Ovary (tissue), 3 donors: ENCODE results near the gene DOLPP1.

Experiments used
- EP300 ChIP-seq: sonication (generic); formaldehyde crosslinking; IDR thresholded peaks from one replicate; pipeline ENCODE4 v1.6.1; 2017; ENCODE audit warnings: antibody characterized with exemption
- POLR2A ChIP-seq: fragments of 450-650 bp; IDR thresholded peaks from one replicate; pipeline ENCODE4 v1.6.1; 2017; ENCODE audit warnings: antibody characterized with exemption, mild to moderate bottlenecking, moderate library complexity
- TF ChIP-seq, protein P1 (sequence below), 3 donors: fragments of 450-650 bp in 2 of 3; fragments of 200-600 bp in 1 of 3; IDR thresholded peaks; one replicate each; pipeline versions ENCODE4 v1.5.1 to v1.8.0; 2016 to 2022; ENCODE audit warnings: antibody characterized with exemption in 3 of 3, mild to moderate bottlenecking in 1 of 3
- donor health status: DM: no; HTN: no; CAD: no.

DNA sequence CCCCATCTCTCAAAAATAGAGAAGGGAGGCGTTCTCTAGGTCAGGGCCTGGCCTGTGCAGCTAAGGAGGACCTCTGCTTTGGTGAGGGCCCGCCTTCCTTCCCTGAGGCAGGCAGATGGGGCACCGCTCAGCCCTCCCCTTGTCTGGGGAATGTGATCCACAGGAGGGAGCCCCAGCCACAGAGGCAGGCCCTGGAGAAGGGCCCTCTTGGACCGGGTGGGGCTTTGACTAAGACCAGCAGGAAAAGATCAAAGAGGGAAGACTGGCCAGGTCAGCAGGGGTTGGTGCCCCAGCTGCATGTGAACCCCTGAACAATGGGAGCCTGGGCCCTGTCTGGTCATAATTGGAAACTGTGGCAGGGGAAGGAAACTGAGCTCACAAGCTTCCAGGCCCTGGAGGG lies 52.2 kb downstream of the DOLPP1 start:
- TF ChIP-seq, protein P1, sequence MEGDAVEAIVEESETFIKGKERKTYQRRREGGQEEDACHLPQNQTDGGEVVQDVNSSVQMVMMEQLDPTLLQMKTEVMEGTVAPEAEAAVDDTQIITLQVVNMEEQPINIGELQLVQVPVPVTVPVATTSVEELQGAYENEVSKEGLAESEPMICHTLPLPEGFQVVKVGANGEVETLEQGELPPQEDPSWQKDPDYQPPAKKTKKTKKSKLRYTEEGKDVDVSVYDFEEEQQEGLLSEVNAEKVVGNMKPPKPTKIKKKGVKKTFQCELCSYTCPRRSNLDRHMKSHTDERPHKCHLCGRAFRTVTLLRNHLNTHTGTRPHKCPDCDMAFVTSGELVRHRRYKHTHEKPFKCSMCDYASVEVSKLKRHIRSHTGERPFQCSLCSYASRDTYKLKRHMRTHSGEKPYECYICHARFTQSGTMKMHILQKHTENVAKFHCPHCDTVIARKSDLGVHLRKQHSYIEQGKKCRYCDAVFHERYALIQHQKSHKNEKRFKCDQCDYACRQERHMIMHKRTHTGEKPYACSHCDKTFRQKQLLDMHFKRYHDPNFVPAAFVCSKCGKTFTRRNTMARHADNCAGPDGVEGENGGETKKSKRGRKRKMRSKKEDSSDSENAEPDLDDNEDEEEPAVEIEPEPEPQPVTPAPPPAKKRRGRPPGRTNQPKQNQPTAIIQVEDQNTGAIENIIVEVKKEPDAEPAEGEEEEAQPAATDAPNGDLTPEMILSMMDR (IDR thresholded peaks at IDR 0.05): no peak
- no peak for TF ChIP-seq POLR2A
- no peak for TF ChIP-seq EP300
